ENCODE measurements around the gene HSPG2. TPM values are rescaled to one million over a fixed set of nuclear protein-coding genes. Genes with fewer than 3 reads are reported as not detected.

HSPG2 gene
- total and polyA plus RNA-seq, 9 donors: 27.3 to 294 (median 92.6) TPM

DNA sequence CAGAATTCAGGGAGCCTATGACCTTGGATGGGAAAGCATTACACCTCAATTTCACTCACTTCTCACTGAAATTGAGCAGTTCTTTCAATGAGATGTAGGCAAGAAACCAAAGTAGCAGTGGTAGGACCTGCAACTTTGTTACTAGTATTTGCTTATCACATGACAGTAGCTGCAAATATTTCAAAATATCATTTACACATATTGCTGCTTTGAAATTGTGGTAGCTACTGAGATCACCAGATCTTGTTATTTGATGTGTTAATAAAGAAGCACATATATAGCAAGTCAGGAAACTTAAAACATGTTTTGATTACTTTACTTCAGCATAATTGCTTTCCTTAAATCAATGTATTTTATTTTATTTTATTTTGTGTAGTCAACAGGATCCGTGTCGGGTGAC is 112.2 kb downstream of the HSPG2 start:
- Histone ChIP-seq H3K4me1 (ENCODE audit: insufficient read depth) (no peaks in the 10 kb centered on the region), H3K36me3 (no peaks in the 10 kb centered on the region), H3K27me3 (no peaks in the 10 kb centered on the region), H3K9me3 (no peaks in the 10 kb centered on the region), H3K27ac (no peak overlapping the region), H3K4me3 (no peak overlapping the region)
- no peak for DNase-seq
- WGBS, 3 donors: 74 to 86% (median 77%) methylated on average over 2 of the region's 2 CpGs
- intact Hi-C loops (cut with DNase I): no loop called here
- TF ChIP-seq, protein P1, sequence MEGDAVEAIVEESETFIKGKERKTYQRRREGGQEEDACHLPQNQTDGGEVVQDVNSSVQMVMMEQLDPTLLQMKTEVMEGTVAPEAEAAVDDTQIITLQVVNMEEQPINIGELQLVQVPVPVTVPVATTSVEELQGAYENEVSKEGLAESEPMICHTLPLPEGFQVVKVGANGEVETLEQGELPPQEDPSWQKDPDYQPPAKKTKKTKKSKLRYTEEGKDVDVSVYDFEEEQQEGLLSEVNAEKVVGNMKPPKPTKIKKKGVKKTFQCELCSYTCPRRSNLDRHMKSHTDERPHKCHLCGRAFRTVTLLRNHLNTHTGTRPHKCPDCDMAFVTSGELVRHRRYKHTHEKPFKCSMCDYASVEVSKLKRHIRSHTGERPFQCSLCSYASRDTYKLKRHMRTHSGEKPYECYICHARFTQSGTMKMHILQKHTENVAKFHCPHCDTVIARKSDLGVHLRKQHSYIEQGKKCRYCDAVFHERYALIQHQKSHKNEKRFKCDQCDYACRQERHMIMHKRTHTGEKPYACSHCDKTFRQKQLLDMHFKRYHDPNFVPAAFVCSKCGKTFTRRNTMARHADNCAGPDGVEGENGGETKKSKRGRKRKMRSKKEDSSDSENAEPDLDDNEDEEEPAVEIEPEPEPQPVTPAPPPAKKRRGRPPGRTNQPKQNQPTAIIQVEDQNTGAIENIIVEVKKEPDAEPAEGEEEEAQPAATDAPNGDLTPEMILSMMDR (IDR thresholded peaks at IDR 0.05): no peak
- TF ChIP-seq EP300 (IDR thresholded peaks at IDR 0.05) (no peak), POLR2A (IDR thresholded peaks at IDR 0.05) (no peak)

DNA sequence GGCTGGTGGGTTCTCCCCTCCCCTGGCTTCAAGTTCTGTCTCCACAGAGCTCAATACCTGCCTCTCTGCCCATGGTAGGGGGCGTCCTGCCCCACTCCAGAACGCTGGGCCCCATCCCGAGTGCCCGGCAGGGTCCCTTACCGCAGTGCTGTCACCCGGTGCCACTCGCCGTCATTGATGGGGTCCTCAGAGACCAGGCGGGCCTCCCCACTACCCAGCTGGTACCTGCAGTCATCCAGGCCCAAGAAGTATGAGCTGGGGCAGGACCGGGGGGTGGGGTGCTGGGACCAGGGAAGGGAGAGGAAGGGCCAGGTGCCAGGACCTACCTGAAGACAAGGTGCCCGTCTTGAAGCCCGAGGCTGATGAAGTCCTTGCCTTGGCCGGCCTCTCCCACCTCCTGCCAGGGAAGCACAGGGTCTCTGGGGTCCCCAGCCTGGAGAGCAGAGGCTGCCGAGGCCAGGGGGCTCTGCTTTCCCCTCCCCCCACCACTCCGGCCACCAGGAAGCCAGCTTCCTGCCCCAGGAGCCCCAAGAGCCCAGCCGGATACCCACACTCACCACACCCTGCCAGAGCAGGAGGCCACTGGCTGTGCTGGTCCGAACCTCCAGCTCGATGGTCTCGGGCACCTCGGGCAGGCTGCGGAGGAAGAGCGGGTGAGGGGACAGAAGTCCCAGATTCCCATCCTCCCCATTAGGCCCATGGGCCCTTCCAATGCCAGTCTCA is 113.0 kb downstream of the HSPG2 start:
- Histone ChIP-seq H3K4me3 (no peak overlapping the region), H3K27ac (no peak overlapping the region), H3K9me3 (no peaks in the 10 kb centered on the region), H3K4me1 (ENCODE audit: insufficient read depth) (no peaks in the 10 kb centered on the region), H3K36me3 (no peaks in the 10 kb centered on the region), H3K27me3 (no peaks in the 10 kb centered on the region)
- WGBS, 3 donors: 88 to 90% (median 89%) methylated on average over 22 of the region's 22 CpGs
- DNase-seq: no peak
- TF ChIP-seq POLR2A (IDR thresholded peaks at IDR 0.05) (no peak), EP300 (IDR thresholded peaks at IDR 0.05) (no peak)
- TF ChIP-seq, protein P1 (IDR thresholded peaks at IDR 0.05): no peak
- intact Hi-C loops (cut with DNase I): no loop called here

DNA sequence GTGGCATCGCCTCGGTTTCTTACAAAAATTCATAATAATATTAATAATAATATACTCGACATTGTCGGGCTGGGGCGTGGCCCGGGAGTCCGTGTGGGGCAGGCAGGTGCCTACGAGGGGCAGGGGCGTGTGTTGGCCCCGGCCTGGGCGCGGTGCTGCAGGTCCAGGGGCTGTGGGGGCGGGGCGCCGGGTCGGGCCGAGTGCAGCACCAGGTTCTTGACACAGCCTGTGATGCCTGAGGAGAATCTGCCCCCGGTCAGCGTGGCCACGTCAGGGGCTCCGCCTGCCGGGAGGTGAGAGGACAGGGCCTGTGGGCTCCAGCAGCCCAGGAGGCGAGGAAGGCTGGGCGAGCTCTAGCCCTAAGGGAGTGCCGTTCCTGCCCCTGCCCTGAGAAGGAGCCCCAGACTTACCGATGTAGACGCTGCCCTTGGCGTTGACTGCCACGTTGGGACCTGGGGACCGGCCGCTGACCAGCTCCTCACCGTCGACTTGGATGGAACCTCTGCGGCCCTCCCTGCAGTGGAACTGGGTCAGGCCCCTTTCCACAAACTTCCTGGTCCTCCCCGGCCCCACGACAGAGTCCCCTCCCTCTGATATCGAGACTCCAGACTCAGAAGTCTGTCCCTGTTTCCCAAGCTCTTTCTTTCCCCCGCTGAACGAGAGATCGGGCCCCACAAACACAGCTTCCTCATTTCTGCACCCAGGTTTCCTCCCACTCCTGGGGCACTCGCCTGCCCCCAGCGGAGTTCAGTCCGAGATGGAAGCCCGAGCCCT is 113.7 kb downstream of the HSPG2 start:
- Histone ChIP-seq H3K27ac (no peak overlapping the region), H3K4me1 (ENCODE audit: insufficient read depth) (no peaks in the 10 kb centered on the region), H3K9me3 (no peaks in the 10 kb centered on the region), H3K27me3 (no peaks in the 10 kb centered on the region), H3K36me3 (no peaks in the 10 kb centered on the region), H3K4me3 (no peak overlapping the region)
- intact Hi-C loops (cut with DNase I): no loop called here
- TF ChIP-seq, protein P1 (IDR thresholded peaks at IDR 0.05): no peak
- TF ChIP-seq POLR2A (IDR thresholded peaks at IDR 0.05) (no peak), EP300 (IDR thresholded peaks at IDR 0.05) (no peak)
- WGBS, 3 donors: 85 to 86% (median 85%) methylated on average over 42 to 44 of the region's 44 CpGs
- no peak for DNase-seq

DNA sequence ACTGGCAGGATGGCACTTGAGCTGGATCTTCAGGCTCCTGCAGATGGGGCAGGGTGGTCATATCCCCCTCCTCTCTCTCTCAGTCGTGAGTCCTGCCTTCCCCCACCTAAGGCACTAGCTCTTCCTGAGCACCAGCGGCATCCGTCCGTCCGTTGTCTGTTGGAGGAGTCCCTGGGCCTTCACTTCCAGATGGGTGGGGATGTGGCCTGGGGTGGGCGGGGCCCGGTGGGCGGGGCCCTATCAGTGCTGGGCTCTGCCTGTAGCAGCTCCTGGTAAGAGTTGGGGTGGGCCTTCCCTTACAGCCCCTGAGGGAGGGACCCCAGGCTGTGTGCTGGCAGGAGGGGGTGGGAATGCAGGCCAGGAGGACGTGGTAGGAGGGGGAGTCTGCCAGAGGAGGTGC is 114.8 kb downstream of the HSPG2 start:
- no peak for TF ChIP-seq POLR2A (IDR thresholded peaks at IDR 0.05)
- TF ChIP-seq, protein P1 (IDR thresholded peaks at IDR 0.05): no peak
- TF ChIP-seq EP300 (IDR thresholded peaks at IDR 0.05): no peak
- no peaks in the 10 kb centered on the region for H3K27me3 ChIP-seq
- no peak overlapping the region for H3K27ac ChIP-seq
- no peaks in the 10 kb centered on the region for H3K9me3 ChIP-seq
- no peak overlapping the region for H3K4me3 ChIP-seq
- DNase-seq: no peak
- no peaks in the 10 kb centered on the region for H3K4me1 ChIP-seq (ENCODE audit: insufficient read depth)
- WGBS, 3 donors: 35 to 46% (median 38%) methylated on average over 9 of the region's 9 CpGs
- no peaks in the 10 kb centered on the region for H3K36me3 ChIP-seq
- intact Hi-C loops (cut with DNase I): no loop called here

All from ovary (tissue), 9 donors.